ENCODE measurements around the gene ATXN2.

GRCh38 chr12:111434680-111435338 is 164.3 kb downstream of the ATXN2 start:
- no peak for TF ChIP-seq EZH2 (optimal IDR thresholded peaks at IDR 0.05; ENCODE audit: low read depth, low read length)
- TF ChIP-seq CTCF (IDR thresholded peaks at IDR 0.05; ENCODE audit: low read length) = no peak

All from MM.1S (cell line).